ENCODE data around the gene PRRC2B. TPM values are rescaled to one million over a fixed set of nuclear protein-coding genes. Genes with fewer than 3 reads are reported as not detected.
"Not testable (repeated sequence)": the region's sequence is repeated elsewhere in the genome, so short reads cannot be mapped to it uniquely, and the experiment has no call there.

The PRRC2B gene
- total and polyA plus RNA-seq, 2 of the 13 experiments (the other 11 are each of a cell fraction or from before 2014, with no cell fraction given): 20.8 to 37.4 TPM

GRCh38 chr9:131356479-131356878, 37.4 kb upstream of the PRRC2B start:
- H3K27ac ChIP-seq (ENCODE audit: extremely low read length, insufficient read depth, low read length); H3K36me3 ChIP-seq (replicated peaks in 1 of 2; ENCODE audit: control insufficient read depth in 1 of 2, insufficient read depth in 2 of 2, low read length in 2 of 2); H3K9ac ChIP-seq (ENCODE audit: insufficient read depth, low read depth, low read length); H4K20me1 ChIP-seq (ENCODE audit: insufficient read depth, low read length); ATAC-seq; intact Hi-C loops (cut with micrococcal nuclease; ENCODE audit: unreplicated experiment); DNase-seq (ENCODE audit: low spot score); FAIRE-seq; H3K4me3 ChIP-seq (replicated peaks in 1 of 3; ENCODE audit: insufficient read depth in 1 of 3, low read depth in 2 of 3, low read length in 3 of 3); H2AFZ ChIP-seq (ENCODE audit: low read length); H3K4me2 ChIP-seq (ENCODE audit: low read depth, low read length); CTCF ChIA-PET (ENCODE audit: low intra/inter-chr PET ratio, low total read pairs); H3K9me3 ChIP-seq (ENCODE audit: low read length); H3K27me3 ChIP-seq (ENCODE audit: control insufficient read depth in 1 of 2, insufficient read depth in 2 of 2, low read length in 2 of 2); H3K79me2 ChIP-seq (ENCODE audit: insufficient read depth, low read length); BruUV-seq (replicated peaks); H3K4me1 ChIP-seq (ENCODE audit: insufficient read depth, low read length); in situ Hi-C loops (cut with HindIII; ENCODE audit: extremely low pct_ligation_motif_present, low pct_unique_long_range_greater_than_20kb); POLR2A ChIA-PET: not testable (repeated sequence)
- 12% methylated on average over 5 of the region's 6 CpGs for WGBS (ENCODE audit: low lambda C conversion rate)
- TF ChIP-seq MAFF (IDR thresholded peaks at IDR 0.05; ENCODE audit: low read depth, low read length): peak; percentile 72
- TF ChIP-seq MAFK (conservative IDR thresholded peaks at IDR 0.05 in 1 of 2, IDR thresholded peaks at IDR 0.05 in 1 of 2; ENCODE audit: low read length in 2 of 2): peak; percentile 56 to 77

GRCh38 chr9:131358556-131358955, 35.3 kb upstream of the PRRC2B start:
- peaks cover 9% of the 10 kb centered on the region for H3K4me1 ChIP-seq (ENCODE audit: insufficient read depth, low read length)
- ChIA-PET POLR2A (no interaction called here), CTCF (ENCODE audit: low intra/inter-chr PET ratio, low total read pairs) (no interaction called here)
- TF ChIP-seq ZSCAN29 (CRISPR knock-in tag; conservative IDR thresholded peaks at IDR 0.05) (no peak), ZNF788 (CRISPR knock-in tag; IDR thresholded peaks at IDR 0.05; ENCODE audit: borderline replicate concordance) (no peak), FLYWCH1 (CRISPR knock-in tag; IDR thresholded peaks at IDR 0.05) (no peak), CERS6 (CRISPR knock-in tag; IDR thresholded peaks at IDR 0.05) (no peak), KMT2B (CRISPR knock-in tag; IDR thresholded peaks at IDR 0.05) (no peak), TBX3 (IDR thresholded peaks at IDR 0.05; ENCODE audit: borderline replicate concordance) (no peak), GATAD1 (CRISPR knock-in tag; IDR thresholded peaks at IDR 0.05) (no peak), RXRA (CRISPR knock-in tag; IDR thresholded peaks at IDR 0.05) (no peak), DNMT1 (CRISPR knock-in tag; IDR thresholded peaks at IDR 0.05) (no peak), KDM5B (CRISPR knock-in tag; IDR thresholded peaks at IDR 0.05; ENCODE audit: borderline replicate concordance) (no peak), MXD3 (CRISPR knock-in tag; IDR thresholded peaks at IDR 0.05) (no peak), SETDB1 (CRISPR knock-in tag; IDR thresholded peaks at IDR 0.05; ENCODE audit: borderline replicate concordance) (no peak), MTF2 (CRISPR knock-in tag; IDR thresholded peaks at IDR 0.05; ENCODE audit: borderline replicate concordance) (no peak)
- in situ Hi-C loops (cut with HindIII; ENCODE audit: extremely low pct_ligation_motif_present, low pct_unique_long_range_greater_than_20kb) (no loop called here), intact Hi-C loops (cut with micrococcal nuclease; ENCODE audit: unreplicated experiment) (no loop called here)
- no peaks in the 10 kb centered on the region for H3K79me2 ChIP-seq (ENCODE audit: insufficient read depth, low read length)
- H3K36me3 ChIP-seq (replicated peaks in 1 of 2; ENCODE audit: control insufficient read depth in 1 of 2, insufficient read depth in 2 of 2, low read length in 2 of 2): no peaks in the 10 kb centered on the region
- no peaks in the 10 kb centered on the region for H4K20me1 ChIP-seq (ENCODE audit: insufficient read depth, low read length)
- no peaks in the 10 kb centered on the region for H3K27me3 ChIP-seq (ENCODE audit: control insufficient read depth in 1 of 2, insufficient read depth in 2 of 2, low read length in 2 of 2)
- H3K9ac ChIP-seq (ENCODE audit: insufficient read depth, low read depth, low read length): no peak overlapping the region
- H3K9me3 ChIP-seq (ENCODE audit: low read length): no peaks in the 10 kb centered on the region
- no TSS peak for BruUV-seq (replicated peaks)
- no peak overlapping the region for H3K4me2 ChIP-seq (ENCODE audit: low read depth, low read length)
- no peak for ATAC-seq
- no peak overlapping the region for H3K4me3 ChIP-seq (replicated peaks in 1 of 3; ENCODE audit: insufficient read depth in 1 of 3, low read depth in 2 of 3, low read length in 3 of 3)
- WGBS (ENCODE audit: low lambda C conversion rate): 68% methylated on average over 10 of the region's 10 CpGs
- no peak for DNase-seq (ENCODE audit: low spot score)
- FAIRE-seq: no peak
- H2AFZ ChIP-seq (ENCODE audit: low read length): no peak overlapping the region
- no peak overlapping the region for H3K27ac ChIP-seq (ENCODE audit: extremely low read length, insufficient read depth, low read length)
